Stimulated activated CD4-positive, alpha-beta T cell treated with anti-CD3 and anti-CD28 coated beads, Interleukin-2, amount 100 ng/mL, for 48 hours (primary cell): Measurements from ENCODE around the gene TESK2.
"Not testable (repeated sequence)": the region's sequence is repeated elsewhere in the genome, so short reads cannot be mapped to it uniquely, and the experiment has no call there.

Experiments used
- DNase-seq, 2 donors: peaks; one replicate each; pipeline ENCODE4 v3.0.0-alpha.2; 2020

TESK2 gene, protein sequence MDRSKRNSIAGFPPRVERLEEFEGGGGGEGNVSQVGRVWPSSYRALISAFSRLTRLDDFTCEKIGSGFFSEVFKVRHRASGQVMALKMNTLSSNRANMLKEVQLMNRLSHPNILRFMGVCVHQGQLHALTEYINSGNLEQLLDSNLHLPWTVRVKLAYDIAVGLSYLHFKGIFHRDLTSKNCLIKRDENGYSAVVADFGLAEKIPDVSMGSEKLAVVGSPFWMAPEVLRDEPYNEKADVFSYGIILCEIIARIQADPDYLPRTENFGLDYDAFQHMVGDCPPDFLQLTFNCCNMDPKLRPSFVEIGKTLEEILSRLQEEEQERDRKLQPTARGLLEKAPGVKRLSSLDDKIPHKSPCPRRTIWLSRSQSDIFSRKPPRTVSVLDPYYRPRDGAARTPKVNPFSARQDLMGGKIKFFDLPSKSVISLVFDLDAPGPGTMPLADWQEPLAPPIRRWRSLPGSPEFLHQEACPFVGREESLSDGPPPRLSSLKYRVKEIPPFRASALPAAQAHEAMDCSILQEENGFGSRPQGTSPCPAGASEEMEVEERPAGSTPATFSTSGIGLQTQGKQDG

DNA sequence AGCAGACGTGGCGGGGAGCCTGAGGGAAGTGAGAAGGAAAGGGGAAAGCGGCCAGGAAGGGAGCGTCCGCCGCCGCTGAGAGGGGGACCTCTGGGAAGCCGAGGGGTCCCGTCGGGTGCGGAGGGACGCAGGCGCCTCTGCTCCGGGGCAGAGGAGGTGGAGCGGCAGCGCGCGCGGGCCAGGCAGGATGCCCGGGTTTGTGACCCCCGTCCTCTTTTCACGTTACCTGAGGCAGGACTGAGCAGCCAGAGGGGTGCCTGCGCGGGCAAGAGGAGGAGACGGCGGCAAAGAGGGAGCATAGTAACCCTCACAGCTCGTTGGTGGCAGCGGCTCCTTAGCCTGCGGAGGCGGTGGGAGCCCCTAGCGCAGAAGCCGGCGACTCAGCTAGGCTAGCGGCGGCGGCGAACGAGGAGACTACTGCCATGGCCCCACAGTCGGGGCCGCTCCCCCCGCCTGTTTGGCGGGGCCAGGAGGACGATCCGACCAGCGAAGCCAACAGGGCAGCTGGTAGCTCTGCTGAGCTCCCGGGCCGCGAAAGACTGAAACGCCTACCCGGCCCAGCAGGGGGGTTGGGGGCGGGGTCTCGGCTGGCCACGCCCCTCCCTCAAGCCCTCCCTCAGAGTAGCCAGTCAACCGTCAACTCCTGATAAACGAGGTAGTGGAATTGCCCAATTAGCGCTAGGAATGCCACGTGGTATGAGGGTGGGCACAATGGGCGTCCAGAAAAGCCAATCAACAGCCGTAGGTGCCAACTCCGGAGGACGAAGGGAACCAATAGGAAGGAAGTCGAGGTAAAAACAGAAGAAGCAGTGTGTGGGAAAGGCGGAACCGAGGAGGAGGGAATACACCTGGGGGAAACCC, at the start of gene TESK2:
Gene TESK2, minus strand, starts transcription at position 538 of the 861 bp plus-strand sequence. CDS start 33,378 bp downstream, outside the sequence.
- DNase-seq = peak; percentile 90

DNA sequence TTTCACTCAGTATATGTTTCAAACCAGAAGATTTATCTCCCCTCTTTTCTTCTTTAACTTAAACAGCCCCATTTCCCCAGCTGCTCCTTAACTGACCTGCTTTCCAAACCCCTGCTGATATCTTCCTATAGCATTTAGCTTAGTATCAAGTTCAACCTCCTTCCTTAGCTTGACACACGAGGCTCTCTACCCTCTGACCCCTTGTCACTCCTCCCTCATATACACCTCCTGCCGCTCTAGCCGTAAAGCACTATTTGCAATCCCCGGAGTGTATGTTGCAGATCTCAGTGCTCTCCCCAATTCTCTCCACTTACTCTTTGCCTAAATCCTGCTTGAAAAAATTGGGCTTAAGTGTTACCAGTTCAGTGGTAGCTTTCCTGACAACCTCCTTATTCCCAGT, 45.9 kb upstream of the TESK2 start:
- DNase-seq = no peak

DNA sequence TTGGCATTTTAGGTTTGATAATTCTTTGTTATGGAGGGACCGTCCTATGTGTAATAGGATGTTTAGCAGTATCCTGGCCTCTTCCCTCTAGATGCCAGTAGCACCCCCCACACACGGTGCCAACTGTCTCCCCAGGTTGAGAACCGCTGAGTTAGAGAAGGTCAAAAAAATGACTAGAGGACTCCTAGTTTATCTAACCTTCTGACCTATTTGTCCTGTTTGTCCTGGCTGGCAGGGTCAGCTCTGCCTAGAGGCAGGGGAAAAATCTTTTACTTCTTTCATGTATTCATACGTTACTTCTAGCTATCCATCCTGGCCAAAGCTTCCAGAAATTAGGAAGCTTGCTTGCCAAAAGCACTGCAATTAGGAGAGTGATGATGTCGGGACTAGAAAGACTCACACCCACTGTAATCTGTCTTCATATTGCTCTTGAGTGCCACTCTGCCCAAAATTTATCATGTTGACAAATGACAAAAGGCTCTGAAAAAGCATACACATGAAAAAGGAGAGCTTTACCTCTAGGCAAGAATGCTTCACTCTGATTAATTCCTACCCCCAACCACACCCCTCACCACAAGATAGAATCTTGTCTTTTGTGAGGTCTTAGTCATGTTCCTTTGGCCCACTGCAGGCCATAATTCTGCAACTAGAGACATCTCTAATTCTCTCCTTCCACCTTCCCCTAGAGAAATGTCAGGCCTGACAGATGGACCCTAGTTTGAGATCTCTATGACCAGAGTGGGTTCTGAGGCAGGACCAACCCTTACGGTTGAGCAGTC, 45.2 kb upstream of the TESK2 start:
- no peak for DNase-seq

DNA sequence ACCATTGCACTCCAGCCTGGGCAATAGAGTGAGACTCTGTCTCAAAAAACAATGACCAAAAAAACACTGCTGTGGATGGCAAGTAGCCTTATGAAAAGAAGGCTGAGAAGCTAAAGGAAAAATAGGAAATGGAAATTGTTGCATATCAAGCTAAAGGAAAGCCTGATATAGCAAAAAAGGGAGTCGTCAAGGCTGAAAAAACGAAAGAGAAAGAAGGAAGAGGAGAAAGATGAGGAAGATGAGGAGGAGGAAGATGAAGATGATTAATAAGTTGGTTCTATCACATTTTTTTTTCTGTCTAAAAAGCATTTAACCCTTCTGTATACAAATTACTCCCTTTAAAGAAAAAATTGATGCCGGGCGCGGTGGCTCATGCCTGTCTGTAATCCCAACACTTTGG, 40.9 kb upstream of the TESK2 start:
- no peak for DNase-seq

DNA sequence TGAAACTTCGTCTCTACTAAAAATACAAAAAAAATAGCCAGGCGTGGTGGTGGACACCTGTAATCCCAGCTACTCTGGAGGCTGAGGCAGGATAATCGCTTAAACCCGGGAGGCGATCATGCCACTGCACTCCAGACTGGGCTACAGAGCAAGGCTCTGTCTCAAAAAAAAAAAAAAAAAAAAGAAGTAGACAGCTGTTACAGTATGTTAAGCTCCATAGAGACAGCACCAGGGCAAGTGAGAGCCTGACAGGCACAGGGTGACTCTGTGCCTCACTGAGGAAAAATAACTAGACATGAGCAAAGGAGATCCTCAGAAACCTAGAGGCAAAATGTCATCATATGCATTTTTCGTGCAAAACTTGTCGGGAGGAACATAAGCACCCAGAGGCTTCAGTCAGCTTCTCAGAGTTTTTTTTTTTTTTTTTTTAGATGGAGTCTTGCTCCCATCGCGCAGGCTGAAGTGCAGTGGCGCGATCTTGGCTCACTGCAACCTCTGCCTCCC, 39.7 kb upstream of the TESK2 start:
- DNase-seq = no peak

DNA sequence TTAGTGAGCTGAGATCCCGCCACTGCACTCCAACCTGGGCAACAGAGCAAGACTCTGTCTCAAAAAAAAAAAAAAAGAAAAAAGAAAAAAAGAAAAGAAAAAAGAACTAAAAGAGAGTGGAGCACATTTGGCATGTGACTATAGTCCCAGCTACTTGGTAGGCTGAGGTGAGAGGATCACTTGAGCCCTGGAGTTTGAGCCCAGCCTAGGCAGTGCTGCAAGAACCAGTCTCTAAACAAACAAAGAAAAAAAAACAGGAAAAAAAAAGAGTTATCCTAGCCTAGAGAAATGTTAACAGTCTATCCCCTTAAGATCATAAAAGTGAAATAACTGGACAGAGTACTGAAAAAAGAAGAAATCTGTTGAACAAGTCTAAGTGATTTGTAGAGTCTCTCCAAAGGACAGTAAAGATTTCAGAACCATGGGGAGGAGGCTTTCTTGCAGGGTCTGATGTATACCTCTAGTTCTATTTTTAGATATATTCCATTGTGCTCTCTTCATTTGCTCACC, 35.2 kb upstream of the TESK2 start:
- DNase-seq = no peak

DNA sequence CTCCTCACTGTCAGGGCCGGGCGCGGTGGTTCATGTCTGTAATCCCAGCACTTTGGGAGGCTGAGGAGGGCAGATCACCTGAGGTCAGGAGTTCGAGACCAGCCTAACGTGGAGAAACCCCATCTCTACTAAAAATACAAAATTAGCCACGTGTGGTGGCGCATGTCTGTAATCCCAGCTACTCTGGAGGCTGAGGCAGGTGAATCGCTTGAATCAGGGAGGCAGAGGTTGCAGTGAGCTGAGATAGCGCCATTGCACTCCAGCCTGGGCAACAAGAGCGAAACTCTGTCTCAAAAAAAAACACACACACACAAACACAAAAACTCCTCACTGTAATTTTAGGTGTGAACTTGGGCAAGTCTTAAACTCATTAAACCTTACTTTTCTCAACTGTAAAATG, 33.0 kb upstream of the TESK2 start:
- DNase-seq = not testable (repeated sequence)

DNA sequence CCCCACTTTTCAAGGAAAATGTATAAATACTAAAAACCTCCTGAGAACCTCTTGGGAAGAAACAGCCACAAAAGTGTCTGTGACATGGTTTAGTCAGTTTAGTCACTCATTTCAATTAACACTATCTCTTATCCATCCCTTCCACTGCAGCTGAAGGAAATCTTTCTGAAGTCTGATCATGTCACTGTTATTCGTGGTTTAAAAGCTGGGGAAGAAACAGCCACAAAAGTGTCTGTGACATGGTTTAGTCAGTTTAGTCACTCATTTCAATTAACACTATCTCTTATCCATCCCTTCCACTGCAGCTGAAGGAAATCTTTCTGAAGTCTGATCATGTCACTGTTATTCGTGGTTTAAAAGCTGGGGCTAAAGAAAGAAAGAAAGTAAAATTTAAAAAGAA, 32.6 kb upstream of the TESK2 start:
- not testable (repeated sequence) for DNase-seq

DNA sequence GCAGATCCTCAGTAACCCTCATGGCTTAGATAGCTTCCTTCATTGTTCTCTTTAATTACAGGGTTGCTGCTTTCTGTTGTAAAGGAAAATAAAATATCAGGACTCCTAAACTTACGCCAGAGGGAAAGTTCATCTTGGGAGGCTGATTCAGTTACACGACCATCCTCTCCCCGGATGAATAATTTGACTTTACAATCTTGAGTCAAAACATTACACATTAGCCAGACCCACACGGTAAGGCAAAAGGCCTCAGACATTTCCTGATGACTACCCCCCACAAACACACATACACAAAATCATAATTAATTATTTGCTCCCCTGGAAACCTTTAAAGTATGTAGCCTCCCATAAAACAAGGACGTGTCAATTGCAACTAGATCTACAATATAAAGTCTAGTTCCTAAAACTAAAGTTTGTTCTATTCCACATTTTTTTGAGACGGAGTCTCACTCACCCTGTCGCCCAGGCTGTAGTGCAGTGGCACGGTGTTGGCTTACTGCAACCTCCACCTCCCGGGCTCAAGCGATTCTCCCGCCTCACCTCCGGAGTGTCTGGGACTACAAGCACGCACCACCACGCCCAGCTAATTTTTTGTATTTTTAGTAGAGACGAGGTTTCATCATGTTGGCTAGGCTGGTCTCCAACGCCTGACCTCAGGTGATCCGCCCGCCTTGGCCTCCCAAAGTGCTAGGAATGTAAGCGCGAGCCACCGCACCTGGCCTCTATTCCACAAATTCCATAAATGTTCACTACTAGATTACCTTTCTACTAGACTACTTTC, 31.6 kb upstream of the TESK2 start:
- no peak for DNase-seq

DNA sequence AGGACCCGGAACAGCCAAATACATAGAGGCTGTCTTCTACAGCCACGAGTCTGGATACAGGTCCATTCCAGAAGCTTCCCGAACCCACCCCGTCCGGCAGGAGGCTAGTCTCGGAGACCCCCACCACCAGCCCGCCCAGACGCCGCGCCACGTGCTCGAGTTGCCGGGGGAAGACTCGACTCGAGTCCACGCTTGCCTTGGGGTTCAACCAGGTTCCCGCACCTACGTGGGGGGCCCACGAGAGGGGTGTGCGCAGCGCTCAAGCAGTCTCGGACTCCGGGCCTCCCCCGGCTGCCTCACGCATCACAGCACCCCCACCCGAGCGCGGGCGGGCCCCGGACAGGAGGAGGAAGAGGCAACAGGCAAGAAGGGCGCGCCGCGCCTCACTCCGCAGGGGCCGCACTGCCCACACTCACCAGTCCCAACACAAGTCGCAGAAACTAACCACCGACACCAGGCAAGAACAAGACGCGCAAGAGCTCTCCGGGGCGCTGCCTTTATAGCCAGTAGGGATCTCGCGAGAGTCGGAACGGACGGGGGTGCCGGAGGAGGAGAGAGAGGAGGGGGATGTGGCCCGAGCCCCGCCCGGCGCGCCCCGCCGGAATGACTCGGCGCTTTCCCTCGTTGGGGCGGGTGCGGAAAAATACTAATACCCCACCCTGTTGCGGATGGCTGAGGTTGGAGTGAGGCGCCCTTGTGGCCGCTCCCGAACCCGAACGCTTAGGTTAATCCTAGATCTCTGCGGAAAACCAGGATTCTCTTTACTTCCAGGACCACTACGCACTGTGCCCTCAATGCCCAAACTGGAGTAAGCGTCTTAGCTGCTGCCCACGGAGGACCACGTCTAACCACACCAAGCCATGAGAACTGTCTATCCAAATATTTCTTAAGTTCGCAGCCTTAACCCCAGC, 30.7 kb upstream of the TESK2 start, which contains the start of gene PRDX1:
Gene PRDX1, minus strand, starts transcription at position 472 of the 911 bp plus-strand sequence. CDS start 2,841 bp downstream, outside the sequence.
- peak; percentile 99 to 100 for DNase-seq

DNA sequence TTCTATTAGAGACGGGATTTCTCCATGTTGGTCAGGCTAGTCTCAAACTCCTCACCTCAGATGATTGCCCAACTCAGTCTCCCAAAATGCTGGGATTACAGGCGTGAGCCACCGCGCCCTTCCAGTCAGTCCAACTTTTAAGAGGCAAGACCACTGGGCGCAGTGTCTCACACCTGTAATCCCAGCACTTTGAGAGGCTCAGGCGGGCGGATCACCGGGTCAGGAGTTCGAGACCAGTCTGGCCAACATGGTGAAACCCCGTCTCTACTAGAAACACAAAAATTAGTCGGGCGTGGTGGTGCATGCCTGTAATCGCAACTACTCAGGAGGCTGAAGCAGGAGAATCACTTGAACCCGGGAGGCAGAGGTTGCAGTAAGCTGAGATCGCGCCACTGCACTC, 28.8 kb upstream of the TESK2 start:
- DNase-seq = not testable (repeated sequence)

DNA sequence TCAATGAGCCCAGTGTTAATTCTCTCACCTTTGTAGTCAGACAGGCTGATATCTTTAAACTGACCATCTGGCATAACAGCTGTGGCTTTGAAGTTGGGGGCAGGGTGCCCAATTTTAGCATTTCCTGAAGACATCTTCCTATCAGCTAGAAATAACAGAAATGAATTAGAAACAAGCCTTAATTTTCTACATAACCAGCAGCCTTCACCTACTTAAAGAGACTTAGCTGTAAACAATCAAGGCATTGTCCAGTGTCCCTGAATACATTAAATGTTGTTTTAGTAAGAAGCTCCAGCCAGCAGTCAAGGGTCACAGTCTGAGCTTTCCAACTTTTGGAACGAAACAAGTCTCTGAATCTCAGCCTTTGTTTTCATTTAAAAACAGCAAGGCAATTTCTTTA, 27.9 kb upstream of the TESK2 start:
- DNase-seq = no peak

DNA sequence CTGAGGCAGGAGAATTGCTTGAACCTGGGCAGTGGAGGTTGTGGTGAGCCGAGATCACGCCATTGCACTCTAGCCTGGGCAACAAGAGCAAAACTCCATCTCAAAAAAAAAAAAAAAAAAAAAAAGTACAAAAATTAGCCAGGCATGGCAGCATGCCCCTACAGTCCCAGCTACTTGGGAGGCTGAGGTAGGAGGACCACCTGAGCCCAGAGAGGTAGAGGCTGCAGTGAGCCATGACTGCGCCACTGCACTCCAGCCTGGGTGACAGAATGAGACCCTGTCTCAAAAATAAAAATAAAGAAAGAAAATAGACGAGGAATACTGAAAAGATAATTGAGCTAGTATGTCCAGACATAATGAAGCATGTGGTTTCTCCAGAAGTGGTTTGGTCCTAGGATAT, 27.4 kb upstream of the TESK2 start:
- DNase-seq = not testable (repeated sequence)

DNA sequence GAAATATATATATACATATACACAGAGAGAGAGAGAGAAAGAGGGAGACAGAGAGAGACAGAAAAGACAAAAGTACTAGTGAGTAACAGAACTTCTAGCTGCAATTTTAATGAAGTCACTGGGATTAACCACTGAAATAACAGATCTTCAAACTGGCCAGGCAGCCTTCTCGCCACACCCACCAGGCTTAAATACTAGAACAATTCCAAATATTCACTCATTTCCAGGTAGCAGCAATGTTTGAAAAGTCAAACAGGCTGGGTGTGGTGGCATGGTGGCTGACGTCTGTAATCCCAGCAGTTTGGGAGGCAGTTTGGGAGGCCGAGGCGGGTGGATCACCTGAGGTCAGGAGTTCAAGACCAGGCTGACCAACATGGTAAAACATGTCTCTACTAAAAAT, 25.5 kb upstream of the TESK2 start:
- no peak for DNase-seq

DNA sequence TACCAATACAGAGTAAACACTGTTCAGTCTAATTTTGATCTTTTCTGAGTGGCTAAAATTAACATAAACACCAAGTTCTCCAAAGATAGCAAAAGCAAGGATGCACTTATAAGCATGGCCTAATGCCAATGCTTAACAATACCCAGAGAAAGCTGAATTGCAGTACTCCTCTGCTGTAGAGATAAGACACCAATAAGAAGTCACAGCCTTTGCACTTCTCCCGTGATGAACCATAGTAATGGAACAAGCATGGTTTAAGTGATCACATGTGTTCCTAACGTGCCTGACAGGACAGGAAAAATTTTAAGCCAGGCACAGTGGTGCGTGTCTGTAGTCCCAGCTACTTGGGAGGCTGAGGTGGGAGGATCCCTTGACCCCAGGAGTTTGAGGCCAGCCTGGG, 25.1 kb upstream of the TESK2 start:
- DNase-seq = no peak

DNA sequence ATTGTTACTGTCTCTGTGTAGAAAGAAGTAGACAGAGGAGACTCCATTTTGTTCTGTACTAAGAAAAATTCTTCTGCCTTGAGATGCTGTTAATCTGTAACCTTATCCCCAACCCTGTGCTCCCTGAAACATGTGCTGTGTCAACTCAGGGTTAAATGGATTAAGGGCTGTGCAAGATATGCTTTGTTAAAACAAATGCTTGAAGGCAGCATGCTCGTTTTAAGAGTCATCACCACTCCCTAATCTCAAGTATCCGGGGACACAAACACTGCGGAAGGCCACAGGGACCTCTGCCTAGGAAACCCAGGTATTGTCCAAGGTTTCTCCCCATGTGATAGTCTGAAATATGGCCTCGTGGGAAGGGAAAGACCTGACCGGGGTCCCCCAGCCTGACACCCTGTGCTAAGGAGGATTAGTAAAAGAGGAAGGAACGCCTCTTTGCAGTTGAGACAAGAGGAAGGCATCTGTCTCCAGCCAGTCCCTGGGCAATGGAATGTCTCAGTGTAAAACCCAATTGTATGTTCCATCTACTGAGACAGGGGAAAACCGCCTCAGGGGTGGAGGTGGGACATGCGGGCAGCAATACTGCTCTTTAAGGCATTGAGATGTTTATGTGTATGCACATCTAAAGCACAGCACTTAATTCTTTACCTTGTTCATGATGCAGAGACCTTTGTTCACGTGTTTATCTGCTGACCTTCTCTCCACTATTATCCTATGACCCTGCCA, 22.7 kb upstream of the TESK2 start:
- not testable (repeated sequence) for DNase-seq

DNA sequence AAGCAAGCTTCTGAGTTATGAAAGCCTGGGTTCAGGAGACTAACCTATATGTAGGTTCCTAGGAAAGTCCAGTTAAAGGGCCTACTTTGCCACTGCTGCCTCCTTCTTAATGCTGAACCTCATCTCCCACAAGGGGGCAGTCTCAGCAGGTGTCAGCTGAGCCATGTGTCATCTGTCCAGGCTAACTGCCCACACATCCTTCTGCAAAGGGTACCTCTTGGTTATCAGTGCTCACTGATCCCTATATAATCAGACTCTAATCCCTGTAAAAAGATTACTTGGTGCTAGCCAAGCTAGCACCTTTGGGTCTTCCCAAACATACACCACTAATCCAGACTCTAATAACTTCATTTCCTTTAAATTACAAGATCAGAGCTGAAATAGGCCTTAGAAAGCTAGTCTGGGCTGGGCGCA, 21.7 kb upstream of the TESK2 start:
- DNase-seq = peak; percentile 48 to 60

DNA sequence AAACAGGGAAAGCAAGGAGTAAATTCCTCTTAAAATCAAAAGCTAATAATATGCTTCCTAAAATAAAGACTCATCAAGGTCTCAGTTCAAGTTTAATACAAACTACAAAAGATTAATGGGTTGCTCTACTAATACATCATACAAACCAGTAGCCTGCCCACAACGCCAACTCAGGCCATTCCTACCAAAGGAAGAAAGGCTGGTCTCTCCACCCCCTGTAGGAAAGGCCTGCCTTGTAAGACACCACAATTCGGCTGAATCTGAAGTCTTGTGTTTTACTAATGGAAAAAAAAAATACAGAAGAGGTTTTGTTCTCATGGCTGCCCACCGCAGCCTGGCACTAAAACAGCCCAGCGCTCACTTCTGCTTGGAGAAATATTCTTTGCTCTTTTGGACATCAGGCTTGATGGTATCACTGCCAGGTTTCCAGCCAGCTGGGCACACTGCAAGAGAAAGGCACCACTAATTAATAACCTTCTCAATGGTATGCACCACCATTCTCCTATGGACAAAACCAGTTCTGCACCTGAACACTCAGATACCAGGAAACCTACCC, 20.1 kb upstream of the TESK2 start:
- no peak for DNase-seq
